ES-I3 (cell line): ENCODE results near the gene ESCO1.

ENCODE experiments used
- H3K36me3 ChIP-seq: 2 replicates; pipeline ENCODE4 v1.6.1; 2013; ENCODE audit warnings: mild to moderate bottlenecking, low read length, control low read depth, moderate library complexity; ENCODE audit not compliant: insufficient read depth
- H3K4me1 ChIP-seq: 2 replicates; pipeline ENCODE4 v1.6.1; 2013; ENCODE audit warnings: mild to moderate bottlenecking, control low read depth, low read length; ENCODE audit not compliant: insufficient read depth
- H3K9ac ChIP-seq: 2 replicates; pipeline ENCODE4 v1.6.1; 2013; ENCODE audit warnings: low read depth, mild to moderate bottlenecking, low read length, moderate library complexity
- H3K9me3 ChIP-seq: 2 replicates; pipeline ENCODE4 v1.6.1; 2013; ENCODE audit warnings: mild to moderate bottlenecking, low read length, moderate library complexity; ENCODE audit not compliant: control insufficient read depth, insufficient read depth

The ESCO1 gene

GRCh38 chr18:21489919-21490495 is 110.5 kb downstream of the ESCO1 start:
- no peaks in the 10 kb centered on the region for H3K36me3 ChIP-seq
- H3K9me3 ChIP-seq: no peaks in the 10 kb centered on the region
- peaks cover 6% of the 10 kb centered on the region for H3K4me1 ChIP-seq
- no peak overlapping the region for H3K9ac ChIP-seq

GRCh38 chr18:21489119-21489750 is 111.3 kb downstream of the ESCO1 start:
- Histone ChIP-seq H3K4me1 (peaks cover 7% of the 10 kb centered on the region), H3K36me3 (no peaks in the 10 kb centered on the region), H3K9me3 (no peaks in the 10 kb centered on the region), H3K9ac (no peak overlapping the region)

GRCh38 chr18:21486905-21487437 is 113.5 kb downstream of the ESCO1 start:
- Histone ChIP-seq H3K36me3 (no peaks in the 10 kb centered on the region), H3K4me1 (peaks cover 7% of the 10 kb centered on the region), H3K9me3 (no peaks in the 10 kb centered on the region), H3K9ac (no peak overlapping the region)

GRCh38 chr18:21484851-21485636 is 115.5 kb downstream of the ESCO1 start:
- Histone ChIP-seq H3K36me3 (no peaks in the 10 kb centered on the region), H3K9me3 (no peaks in the 10 kb centered on the region), H3K4me1 (peaks cover 7% of the 10 kb centered on the region), H3K9ac (no peak overlapping the region)

- no peaks in the 10 kb centered on the region for H3K36me3 ChIP-seq
These were observed 117.5 kb downstream of the ESCO1 start for GRCh38 chr18:21483051-21483450.

GRCh38 chr18:21481739-21482138 is 118.8 kb downstream of the ESCO1 start:
- Histone ChIP-seq H3K9me3 (no peaks in the 10 kb centered on the region), H3K36me3 (no peaks in the 10 kb centered on the region), H3K9ac (no peak overlapping the region), H3K4me1 (peaks cover 7% of the 10 kb centered on the region)

More at GRCh38 chr18:21483051-21483450, 117.5 kb downstream of the ESCO1 start:
- H3K9ac ChIP-seq: no peak overlapping the region
- H3K9me3 ChIP-seq: no peaks in the 10 kb centered on the region
- H3K4me1 ChIP-seq: peaks cover 7% of the 10 kb centered on the region

- Histone ChIP-seq H3K9ac (no peak overlapping the region), H3K9me3 (no peaks in the 10 kb centered on the region), H3K36me3 (no peaks in the 10 kb centered on the region), H3K4me1 (no peaks in the 10 kb centered on the region; the same call in 1 of the 2 replicates)
These were observed 120.8 kb downstream of the ESCO1 start for GRCh38 chr18:21479721-21480120.
